Activated T-cell treated with anti-CD3 and anti-CD28 coated beads for 4 hours (primary cell): ENCODE measurements around the gene MINAR2.

Source experiments
- DNase-seq: peaks from one replicate; pipeline ENCODE4 v3.0.0-alpha.2; 2020

The MINAR2 gene

DNA sequence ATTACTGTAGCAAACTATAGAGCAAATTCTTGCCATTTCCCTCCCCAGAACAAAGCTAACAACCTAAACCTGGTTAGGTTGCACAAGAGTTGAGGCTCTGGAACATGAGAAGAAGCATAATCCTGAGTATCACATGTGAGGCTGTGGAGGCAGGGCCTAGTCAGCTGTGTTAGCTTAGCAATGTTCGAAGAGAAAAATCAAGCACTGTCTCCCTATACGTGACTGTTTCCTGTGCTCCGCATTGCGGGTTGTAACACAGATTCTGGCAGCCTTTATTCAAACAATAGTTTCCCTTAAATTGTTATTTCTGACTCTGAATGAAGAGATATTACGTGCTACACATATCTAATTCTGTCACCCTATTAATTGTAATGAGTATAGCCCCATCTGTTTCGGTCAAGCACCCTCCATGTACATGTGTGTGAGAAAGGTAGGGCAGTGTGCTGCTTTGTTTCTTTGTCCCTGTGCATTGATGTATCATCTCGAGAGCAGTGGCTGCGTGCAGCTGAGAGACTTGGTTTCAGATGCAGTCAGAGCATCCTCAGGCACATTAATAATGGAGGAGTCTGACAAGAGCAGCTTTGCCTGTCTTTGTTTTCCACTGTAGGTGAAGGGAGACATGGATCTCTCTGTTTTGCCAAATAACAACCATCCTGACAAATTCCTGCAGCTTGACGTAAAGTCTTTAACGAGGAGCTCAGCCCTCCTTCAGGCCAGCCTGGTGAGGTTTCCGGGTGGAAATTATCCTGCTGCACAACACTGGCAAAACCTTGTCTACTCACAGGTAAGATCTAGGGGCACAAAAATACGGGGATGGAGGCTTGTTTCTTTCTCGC lies at the start of gene MINAR2:
MINAR2 (plus strand) TSS at position 523 of the 836 bp plus-strand sequence; CDS start at position 620, 97 bp downstream.
- no peak for DNase-seq

- DNase-seq = no peak
Observed at GRCh38 chr5:129698661-129699060, 49.2 kb upstream of the MINAR2 start.

DNA sequence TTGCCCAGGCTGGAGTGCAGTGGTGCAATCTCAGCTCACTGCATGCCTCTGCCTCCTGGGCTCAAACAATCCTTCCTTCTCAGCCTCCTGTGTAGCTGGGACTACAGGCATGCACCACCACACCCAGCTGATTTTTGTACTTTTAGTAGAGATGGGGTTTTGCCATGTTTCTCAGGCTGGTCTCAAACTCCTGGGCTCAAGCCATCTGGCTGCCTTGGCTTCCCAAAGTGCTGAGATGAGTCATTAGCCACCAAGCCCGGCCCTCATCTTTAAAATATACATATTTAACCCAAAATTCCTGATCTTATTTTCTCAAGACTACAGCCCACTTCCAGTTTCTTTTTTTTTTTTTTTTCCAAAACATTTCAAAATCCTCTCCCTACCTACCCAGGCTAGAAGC lies 31.7 kb upstream of the MINAR2 start:
- DNase-seq = no peak

- DNase-seq = no peak
Observed at GRCh38 chr5:129716651-129717050, 31.2 kb upstream of the MINAR2 start.

GRCh38 chr5:129717751-129718310 lies 30.1 kb upstream of the MINAR2 start:
- no peak for DNase-seq

DNA sequence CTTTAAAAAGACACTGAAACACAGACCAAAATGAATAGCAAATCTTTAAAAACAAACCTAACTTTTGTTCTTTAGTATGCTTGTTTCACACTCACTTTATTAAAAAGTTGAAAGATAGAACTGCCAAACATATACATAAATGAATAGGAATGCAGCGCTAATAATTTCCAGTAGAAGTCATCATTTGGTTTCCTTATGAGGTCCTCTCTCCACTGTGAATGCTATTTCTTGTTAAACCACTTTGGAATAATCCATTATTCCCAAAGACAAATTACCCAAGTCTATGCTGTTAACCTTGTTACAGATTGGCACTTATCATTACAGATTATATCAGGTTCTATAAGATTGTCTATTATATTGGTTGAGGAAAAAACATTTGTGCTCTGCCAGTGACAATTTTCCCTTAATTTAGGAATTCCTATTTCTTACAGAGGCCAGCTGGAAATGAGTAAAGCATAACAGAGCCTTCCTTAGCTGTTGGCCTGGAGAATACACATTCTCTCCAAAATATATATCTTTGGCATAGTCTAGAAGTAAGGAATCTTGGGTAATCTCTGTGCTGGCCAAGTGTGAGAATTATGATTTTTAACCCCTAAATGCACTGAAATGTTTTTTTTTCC lies 29.3 kb upstream of the MINAR2 start:
- no peak for DNase-seq

DNA sequence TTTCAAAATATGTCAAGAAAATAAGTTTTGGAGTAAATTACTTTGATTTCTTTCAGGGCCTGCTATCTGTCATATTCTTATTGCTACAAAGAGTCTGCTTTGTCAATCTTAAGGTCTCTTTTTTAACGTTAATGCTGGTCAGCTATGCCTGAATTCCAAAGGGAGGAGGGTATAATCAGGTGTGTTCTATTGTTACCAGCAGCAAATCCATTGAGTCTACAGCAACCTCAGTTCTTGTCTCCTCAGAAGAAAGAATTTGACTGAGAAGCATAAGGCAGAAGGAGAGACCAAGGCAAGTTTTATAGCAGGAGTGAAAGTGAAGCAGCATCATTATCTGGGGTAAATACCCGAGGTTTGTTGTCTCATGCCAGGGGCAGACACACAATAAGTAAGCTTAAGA lies 23.7 kb upstream of the MINAR2 start:
- no peak for DNase-seq

GRCh38 chr5:129724647-129725046 lies 23.2 kb upstream of the MINAR2 start:
- DNase-seq = no peak

DNA sequence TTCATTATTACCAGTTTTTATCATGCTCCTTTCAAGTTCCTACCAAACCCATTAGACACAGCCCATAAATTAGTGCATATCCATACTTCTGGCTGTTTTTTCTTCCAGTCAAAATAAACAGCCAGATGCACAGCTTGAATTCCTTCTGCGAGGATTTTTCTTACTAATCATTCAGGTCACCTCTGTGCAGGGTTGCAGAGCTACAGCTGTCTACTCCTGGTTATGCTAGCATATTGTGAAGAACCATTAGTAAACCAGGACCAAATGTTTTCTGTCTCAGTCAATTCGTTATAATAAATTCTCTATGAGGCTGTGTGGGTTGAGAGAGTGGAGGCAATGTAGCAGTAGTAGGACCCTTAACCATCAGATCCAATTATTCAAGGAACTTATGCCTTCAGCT lies 8.1 kb upstream of the MINAR2 start:
- no peak for DNase-seq

- DNase-seq = no peak
Observed at GRCh38 chr5:129743541-129744187, 4.2 kb upstream of the MINAR2 start.

DNA sequence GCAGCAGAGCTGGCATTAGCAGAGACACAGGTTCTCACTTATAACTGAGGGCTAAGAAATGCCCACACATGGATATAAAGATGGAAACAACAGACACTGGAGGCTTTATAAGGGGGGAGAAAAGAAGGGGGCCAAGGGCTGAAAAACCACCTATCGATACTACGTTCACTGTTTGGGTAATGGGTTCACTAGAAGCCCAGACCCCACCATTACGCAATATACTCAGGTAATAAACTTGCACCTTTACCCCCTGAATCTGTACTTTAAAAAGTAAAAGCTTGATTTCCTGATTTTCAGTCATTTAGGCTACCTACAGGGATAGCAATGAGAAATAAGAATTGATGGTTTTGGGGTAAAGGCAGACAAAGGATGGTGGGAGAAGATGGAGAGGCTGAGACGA lies 1.9 kb upstream of the MINAR2 start:
- DNase-seq = no peak

GRCh38 chr5:129746876-129747275 lies 1.0 kb upstream of the MINAR2 start:
- DNase-seq = no peak

- DNase-seq = no peak
Observed at GRCh38 chr5:129748913-129749880, 1.3 kb downstream of the MINAR2 start.

GRCh38 chr5:129760636-129761325 lies 12.9 kb downstream of the MINAR2 start:
- no peak for DNase-seq

- DNase-seq = no peak
Observed at GRCh38 chr5:129763651-129764050, 15.8 kb downstream of the MINAR2 start.

DNA sequence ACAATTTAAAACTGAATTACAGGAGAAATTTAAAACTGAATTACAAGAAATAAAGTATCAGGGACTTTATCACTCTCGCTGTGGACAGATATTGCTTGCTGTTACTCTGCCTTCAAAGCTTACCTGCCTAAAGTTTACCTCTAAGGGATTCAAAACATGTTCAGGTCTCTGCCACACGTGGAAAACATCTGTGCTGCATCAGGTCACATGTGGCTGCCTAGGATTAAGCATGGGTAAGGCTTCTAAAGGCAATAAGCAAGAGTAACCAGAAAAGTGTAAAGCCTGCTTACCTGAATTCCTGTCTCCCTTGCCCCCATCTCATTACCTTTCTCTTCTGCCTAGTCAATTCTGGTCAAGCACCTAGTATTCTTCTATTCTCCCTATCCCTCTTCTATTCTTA lies 18.9 kb downstream of the MINAR2 start:
- DNase-seq = no peak

GRCh38 chr5:129767927-129768380 lies 20.1 kb downstream of the MINAR2 start:
- peak; percentile 40 for DNase-seq

GRCh38 chr5:129768735-129769134 lies 20.8 kb downstream of the MINAR2 start:
- DNase-seq = no peak

- DNase-seq = no peak
Observed at GRCh38 chr5:129770024-129770820, 22.3 kb downstream of the MINAR2 start.

- no peak for DNase-seq
Observed at GRCh38 chr5:129771058-129771838, 23.4 kb downstream of the MINAR2 start.
